Activated B cell treated with CpG ODN at 0.5 μM for 24 hours (primary cell): Measurements from ENCODE around the gene TMEM232. TPM values are rescaled to one million over a fixed set of nuclear protein-coding genes. Genes with fewer than 3 reads are reported as not detected.

Experiments used
- total RNA-seq: library from RNA; stranded (reverse); gene quantifications from 2 replicates; pipeline ENCODE4 v1.2.3, GENCODE V29; 2022

The TMEM232 gene
- total RNA-seq, 1 donor from 2014 or later, result 2.8 TPM

Other genes starting within 250 kb of the TMEM232 start
- 39.9 and 42.2 TPM in 2 replicates for gene SLC25A46, start 12.3 kb upstream of the TMEM232 start, total RNA-seq